SW 1271 (cell line): Measurements from ENCODE around the gene SERPINA1.
A peak's percentile ranks its signal among the peaks of the same experiment; 100 is the strongest.
"Not testable (repeated sequence)": the region's sequence is repeated elsewhere in the genome, so short reads cannot be mapped to it uniquely, and the experiment has no call there.

ENCODE experiments used
- DNase-seq, 2 experiments: peaks; one replicate each; lab custom pipeline; 2025; lab: John Stamatoyannopoulos, UW

SERPINA1 gene

DNA sequence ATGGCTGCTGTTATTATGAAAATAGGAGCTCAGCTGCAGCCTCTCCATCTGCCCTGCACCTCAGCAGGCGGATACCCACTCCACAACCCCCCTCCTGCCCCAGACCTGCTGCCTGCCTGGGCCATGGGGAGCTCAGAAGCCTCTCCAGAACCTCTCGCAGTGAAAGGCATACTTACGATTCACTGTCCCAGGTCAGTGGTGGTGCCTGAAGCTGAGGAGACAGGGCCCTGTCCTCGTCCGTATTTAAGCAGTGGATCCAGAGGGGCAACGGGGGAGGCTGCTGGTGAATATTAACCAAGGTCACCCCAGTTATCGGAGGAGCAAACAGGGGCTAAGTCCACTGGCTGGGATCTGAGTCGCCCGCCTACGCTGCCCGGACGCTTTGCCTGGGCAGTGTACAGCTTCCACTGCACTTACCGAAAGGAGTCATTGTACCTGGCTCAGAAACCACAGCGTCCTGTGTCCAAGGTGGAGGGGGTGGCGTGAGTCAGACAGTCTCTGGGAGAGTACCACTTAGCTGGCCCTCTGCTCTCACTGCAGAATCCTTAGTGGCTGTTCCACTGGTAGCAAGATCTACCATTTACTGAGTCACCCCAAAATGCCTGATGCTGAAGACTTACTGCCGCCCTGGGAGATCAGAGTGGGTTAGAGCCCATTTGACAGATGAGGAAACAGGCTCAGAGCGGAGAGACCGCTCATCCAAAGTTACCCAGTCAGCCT, at the start of gene SERPINA1:
TSS of gene SERPINA1 (minus strand) at position 219 of the 720 bp plus-strand sequence. CDS start 5,365 bp downstream, outside the sequence.
- no peak for DNase-seq

DNA sequence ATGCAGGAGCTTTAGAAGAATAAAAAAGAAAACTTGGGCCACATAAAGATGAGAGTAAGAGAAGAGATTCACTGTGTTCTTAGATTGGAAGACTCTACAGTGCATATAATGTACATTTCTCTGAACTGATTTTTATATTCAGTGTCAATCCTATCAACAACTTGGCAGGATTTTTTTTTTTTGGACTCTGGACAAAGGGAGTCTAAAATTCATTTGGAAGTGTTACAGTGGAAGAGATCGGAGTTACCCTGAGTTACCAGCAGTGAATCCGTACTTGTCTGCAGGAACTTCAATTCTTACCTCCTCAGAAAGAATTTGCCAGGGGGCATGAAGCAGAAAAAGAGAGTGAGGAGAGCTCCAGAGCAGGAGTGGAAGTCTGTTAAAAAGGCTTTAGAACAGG, 40.2 kb upstream of the SERPINA1 start:
- DNase-seq: no peak

GRCh38 chr14:94427016-94427613, 38.7 kb upstream of the SERPINA1 start:
- no peak for DNase-seq

- DNase-seq: no peak
Measured at GRCh38 chr14:94426526-94426925, 38.1 kb upstream of the SERPINA1 start.

DNA sequence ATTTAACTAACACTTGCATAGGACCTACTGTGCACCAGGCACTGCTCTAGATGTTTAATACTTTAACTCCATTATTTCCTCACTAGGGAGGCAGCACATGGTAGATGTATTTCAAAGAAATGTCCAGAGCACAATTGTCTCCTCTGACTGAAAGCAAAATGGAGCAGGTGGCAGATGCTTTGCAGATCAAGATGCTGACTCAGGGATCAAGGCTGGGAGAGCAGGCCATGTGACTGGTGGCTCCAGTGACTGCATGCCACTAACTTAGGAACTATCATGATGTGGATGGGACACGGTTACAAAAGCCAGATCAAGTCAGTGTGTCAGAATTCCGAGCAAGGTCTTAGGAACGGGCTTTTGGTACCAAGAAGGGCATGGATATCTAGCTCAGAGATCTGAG, 36.0 kb upstream of the SERPINA1 start:
- no peak for DNase-seq

DNA sequence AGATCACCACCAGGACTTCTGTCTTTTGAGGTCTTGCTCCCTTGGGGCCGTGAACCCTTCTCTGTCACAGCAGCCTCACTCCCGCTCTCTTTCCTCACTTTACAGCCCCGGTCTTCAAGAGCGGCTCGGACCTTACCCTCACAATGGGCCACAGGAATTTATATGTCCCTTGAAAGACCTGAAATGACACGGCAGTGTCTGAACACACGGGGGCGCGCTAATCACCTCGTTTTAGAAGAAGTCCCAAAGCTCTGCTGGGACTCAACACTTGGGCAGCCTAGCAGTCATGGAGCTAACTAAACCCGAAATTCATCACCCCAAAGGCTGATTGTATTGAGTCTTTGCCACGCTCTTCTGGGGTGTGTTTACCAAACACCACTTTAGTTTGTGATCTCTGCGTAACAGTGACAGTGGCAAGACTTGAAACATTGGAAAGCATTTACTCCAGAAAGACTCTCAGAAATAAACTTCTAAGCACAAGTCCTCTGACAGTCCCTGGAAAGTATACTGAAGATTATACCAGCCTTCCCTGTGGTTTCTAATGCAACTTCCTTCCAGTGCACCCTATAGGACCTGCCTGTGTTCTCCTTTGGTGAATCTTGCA, 35.2 kb upstream of the SERPINA1 start:
- DNase-seq: peak; percentile 35 to 68

DNA sequence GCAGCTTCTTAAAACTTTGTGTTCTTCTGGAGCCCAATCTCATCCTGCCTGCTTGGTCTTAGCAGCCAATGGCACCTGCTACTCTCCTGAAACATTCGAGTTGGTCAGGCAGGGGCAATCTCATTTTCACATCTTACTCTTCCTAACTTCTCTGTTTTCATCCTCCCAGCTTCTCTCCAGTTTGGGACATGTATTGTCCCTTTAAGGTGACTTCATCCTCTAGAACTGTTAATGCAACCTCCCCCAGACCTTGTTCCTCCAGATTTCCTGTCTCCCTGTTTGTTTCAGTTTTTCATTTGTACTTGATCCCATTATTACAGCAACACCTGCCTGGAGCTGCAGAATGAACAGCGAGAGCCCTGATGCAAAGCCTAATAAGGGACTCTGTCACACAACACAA, 32.9 kb upstream of the SERPINA1 start:
- DNase-seq: no peak

- DNase-seq: not testable (repeated sequence)
Measured at GRCh38 chr14:94417497-94418205, 29.2 kb upstream of the SERPINA1 start.

GRCh38 chr14:94412671-94413638, 24.6 kb upstream of the SERPINA1 start:
- DNase-seq: peak in 1 of 2 experiments; percentile 5

DNA sequence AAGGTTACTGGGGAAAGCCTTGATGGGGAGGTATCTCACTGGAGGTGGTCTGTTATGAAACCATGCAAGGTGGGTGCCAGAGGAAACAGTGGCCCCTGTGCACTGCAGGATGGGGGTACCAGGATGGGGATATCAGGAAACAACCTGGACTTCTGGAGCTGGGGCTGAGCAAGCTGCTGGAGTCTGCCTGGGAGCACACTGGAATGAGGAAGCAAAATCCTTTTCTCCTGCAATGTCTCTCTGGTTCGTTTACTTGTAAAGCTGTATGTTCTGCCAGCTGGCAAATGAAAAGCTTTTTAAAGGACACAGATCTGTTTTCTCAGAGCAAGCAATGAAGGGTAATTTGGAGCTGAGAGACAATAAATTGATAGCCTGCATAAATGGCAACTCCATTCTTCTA, 23.2 kb upstream of the SERPINA1 start:
- DNase-seq: no peak

DNA sequence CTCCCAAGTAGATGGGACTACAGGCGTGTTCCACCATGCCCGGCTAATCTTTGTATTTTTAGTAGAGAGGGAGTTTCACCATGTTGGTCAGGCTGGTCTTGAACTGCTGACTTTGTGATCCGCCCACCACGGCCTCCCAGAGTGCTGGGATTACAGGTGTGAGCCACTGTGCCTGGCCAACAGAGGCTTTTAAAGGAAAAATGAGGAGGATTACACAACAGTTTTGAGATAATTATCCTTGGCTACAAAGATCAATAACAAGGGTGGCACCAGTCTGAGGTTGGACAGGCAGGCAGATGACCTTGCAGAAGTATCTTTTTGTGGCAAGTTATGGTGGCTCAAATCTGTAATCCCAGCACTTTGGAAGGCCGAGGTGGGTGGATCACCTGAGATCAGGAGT, 21.0 kb upstream of the SERPINA1 start:
- DNase-seq: not testable (repeated sequence)

GRCh38 chr14:94408546-94409095, 20.2 kb upstream of the SERPINA1 start:
- no peak for DNase-seq

GRCh38 chr14:94407906-94408305, 19.5 kb upstream of the SERPINA1 start:
- no peak for DNase-seq

GRCh38 chr14:94406910-94407309, 18.5 kb upstream of the SERPINA1 start:
- DNase-seq: no peak

DNA sequence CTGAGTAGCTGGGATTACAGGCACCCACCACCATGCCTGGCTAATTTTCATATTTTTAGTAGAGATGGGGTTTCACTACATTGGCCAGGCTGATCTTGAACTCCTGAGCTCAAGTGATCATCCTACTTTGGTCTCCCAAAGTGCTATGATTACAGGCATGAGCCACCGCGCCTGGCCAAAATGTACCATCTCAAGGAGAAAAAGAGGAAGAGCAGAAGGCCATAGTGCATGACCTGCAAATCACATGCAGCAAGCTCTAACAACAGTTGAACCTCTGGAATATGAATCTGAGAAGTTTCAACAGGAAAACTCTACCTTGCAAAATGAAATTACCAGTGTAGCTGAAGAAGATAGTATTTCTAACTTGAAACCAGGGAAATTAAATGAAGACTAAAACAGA, 17.1 kb upstream of the SERPINA1 start:
- DNase-seq: no peak

GRCh38 chr14:94404561-94404960, 16.2 kb upstream of the SERPINA1 start:
- DNase-seq: no peak

DNA sequence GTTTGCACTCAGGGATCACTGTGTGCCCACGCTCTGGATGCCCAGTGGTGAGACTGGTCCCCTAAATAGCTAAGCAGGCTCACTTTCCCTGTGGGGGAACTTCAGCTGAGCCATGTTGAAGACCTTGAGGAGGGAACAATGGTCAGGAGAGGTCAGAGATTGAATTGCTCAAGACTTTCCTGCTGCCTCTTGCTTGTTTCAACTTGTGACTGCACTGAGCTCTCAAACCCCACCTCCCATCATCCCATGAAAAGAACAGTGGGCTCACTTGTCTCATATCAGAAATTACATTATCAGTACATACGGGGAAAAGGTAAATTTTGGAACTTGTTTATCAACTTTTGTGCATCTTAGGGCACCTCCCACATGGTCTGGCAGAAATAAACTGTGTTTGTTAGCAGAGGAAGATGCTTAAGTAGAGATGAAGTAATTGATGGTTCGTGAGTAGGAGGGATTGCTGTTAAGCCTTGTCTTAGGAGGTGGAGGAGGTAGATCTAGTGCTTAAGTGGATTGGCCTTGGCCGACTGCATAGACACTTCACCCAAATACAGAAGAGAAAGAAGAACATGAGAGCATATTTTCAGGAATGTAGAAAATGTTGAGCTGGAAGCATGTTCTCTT, 15.0 kb upstream of the SERPINA1 start:
- no peak for DNase-seq

GRCh38 chr14:94401083-94401482, 12.7 kb upstream of the SERPINA1 start:
- peak in 1 of 2 experiments; percentile 72 for DNase-seq

GRCh38 chr14:94400422-94400841, 12.0 kb upstream of the SERPINA1 start:
- no peak for DNase-seq

- DNase-seq: no peak
Measured at GRCh38 chr14:94398536-94398935, 10.1 kb upstream of the SERPINA1 start.

DNA sequence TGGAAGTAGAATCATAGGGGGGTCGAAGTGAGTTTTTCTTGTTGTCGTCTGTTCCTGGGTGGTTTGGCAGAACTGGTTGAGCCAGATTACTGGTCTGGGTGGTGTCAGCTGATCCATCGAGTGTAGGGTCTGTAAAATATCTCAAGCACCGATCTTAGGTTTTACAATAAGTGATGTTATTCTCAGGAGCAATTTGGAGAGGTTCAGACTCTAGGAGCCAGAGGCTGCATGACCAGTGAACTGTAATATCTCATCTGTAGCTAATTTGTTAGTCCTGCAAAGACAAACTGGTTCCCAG, 9.7 kb upstream of the SERPINA1 start:
- DNase-seq: no peak
